IMR-90 (cell line): Measurements from ENCODE around the gene FAM181B. TPM values are rescaled to one million over a fixed set of nuclear protein-coding genes. Genes with fewer than 3 reads are reported as not detected.

Source experiments
- microRNA-seq, 2 experiments: library from miRNA; stranded (forward) in 1 of 2; unstranded in 1 of 2; fragments of 10-50 nt in 1 of 2; fragments of <30 nt in 1 of 2; gene quantifications in 1 of 2; microRNA quantifications in 1 of 2; one replicate each; pipeline versions ENCODE3 to v1.1.0; 2013 to 2020; ENCODE audit not compliant: insufficient read depth in 1 of 2, insufficient read length in 1 of 2, unreplicated experiment in 1 of 2
- polyA plus RNA-seq, 3 experiments: library from polyadenylated mRNA; depleted of rRNA; stranded (reverse); fragments of >200 nt; gene quantifications; 2 replicates each; pipeline ENCODE4 v1.2.3, GENCODE V29; 2012; ENCODE audit warnings: low replicate concordance in 1 of 3
- small RNA-seq, 5 experiments: library from RNA; depleted of rRNA; stranded (forward); fragments of <200 nt; gene quantifications; one replicate each; pipeline ENCODE3, GENCODE V24; 2012
- total RNA-seq: library from RNA; depleted of rRNA; stranded (reverse); fragments of >200 nt; gene quantifications from 2 replicates; pipeline ENCODE4 v1.2.3, GENCODE V29; 2012; rRNA removed

FAM181B gene
- total and polyA plus RNA-seq, 2 of the 4 experiments (the other 2 are of a cell fraction) = not detected

Small RNA genes lying within 50 kb of the gene (microRNA-seq; reads per million reads assigned to microRNA genes)
- not detected for gene RPS28P7 (ENCODE audit: insufficient read depth, insufficient read length)

Small RNA genes lying within 50 kb of the gene (small RNA-seq; reads per million reads assigned to genes)
- gene RPS28P7 = 0 to 0.65 (median 0) reads per million in 5 experiments

Other genes starting within 250 kb of the FAM181B start
- gene PRCP, start 166.6 kb upstream of the FAM181B start, total RNA-seq = 31.7 TPM in 2 replicates
- gene PRCP, start 166.6 kb upstream of the FAM181B start, polyA plus RNA-seq (2012; rRNA removed) = 56.8 and 64.9 TPM in 2 replicates
- 9.4 and 15.8 TPM in 2 replicates for gene DDIAS, start 167.9 kb upstream of the FAM181B start, total RNA-seq
- gene DDIAS, start 167.9 kb upstream of the FAM181B start, polyA plus RNA-seq (2012; rRNA removed) = 4.3 and 4.6 TPM in 2 replicates